GM12873 (cell line): Measurements from ENCODE around the gene ADARB2.

Experiments used
- CTCF ChIP-seq: IDR thresholded peaks from 2 replicates; pipeline ENCODE4 v1.5.1; 2012; ENCODE audit warnings: low read depth, mild to moderate bottlenecking, moderate library complexity, low read length, control low read depth; ENCODE audit not compliant: insufficient read depth; ENCODE audit errors: missing control alignments

The ADARB2 gene

GRCh38 chr10:1249142-1249920 is 488.0 kb downstream of the ADARB2 start:
- TF ChIP-seq CTCF: no peak

GRCh38 chr10:1247598-1248261 is 489.6 kb downstream of the ADARB2 start:
- TF ChIP-seq CTCF: no peak

- TF ChIP-seq CTCF: no peak
These were observed 492.8 kb downstream of the ADARB2 start for GRCh38 chr10:1244493-1244892.

GRCh38 chr10:1243486-1244234 is 493.7 kb downstream of the ADARB2 start:
- TF ChIP-seq CTCF: peak; percentile 5

GRCh38 chr10:1242975-1243374 is 494.4 kb downstream of the ADARB2 start:
- no peak for TF ChIP-seq CTCF

- no peak for TF ChIP-seq CTCF
These were observed 495.1 kb downstream of the ADARB2 start for GRCh38 chr10:1241973-1242935.
